Esophagus squamous epithelium (tissue), 4 donors: Measurements from ENCODE around the gene GMNN.

Experiments used
- CTCF ChIP-seq, 6 experiments: fragments of 450-650 bp in 4 of 6; fragments of 200-600 bp in 2 of 6; sonication (generic) in 2 of 6; IDR thresholded peaks; one replicate each; pipeline ENCODE4 v1.5.1; 2016 to 2019; ENCODE audit warnings: antibody characterized with exemption in 6 of 6, mild to moderate bottlenecking in 4 of 6, moderate library complexity in 4 of 6
- POLR2A ChIP-seq, 4 donors: fragments of 450-650 bp; IDR thresholded peaks; one replicate each; pipeline ENCODE4 v1.6.1; 2017; ENCODE audit warnings: antibody characterized with exemption in 4 of 4, mild to moderate bottlenecking in 4 of 4, moderate library complexity in 3 of 4

- TF ChIP-seq CTCF (IDR thresholded peaks at IDR 0.05) = no peak
- no peak for TF ChIP-seq POLR2A (IDR thresholded peaks at IDR 0.05)
Measured at GRCh38 chr6:24797596-24798216, 23.0 kb downstream of the GMNN start.
